Measurements from ENCODE around the gene SERPINI2. TPM values are rescaled to one million over a fixed set of nuclear protein-coding genes. Genes with fewer than 3 reads are reported as not detected.

Gene SERPINI2
- not detected for total RNA-seq
- 0 to 0.12 reads per million in 2 donors for total RNA-seq

- no peaks in the 10 kb centered on the region for H3K4me1 Mint-ChIP-seq
- no peaks in the 10 kb centered on the region for H3K27me3 Mint-ChIP-seq
- DNase-seq (no peak), ATAC-seq (no peak)
- no peak within 1 kb of the TSS for H3K4me3 Mint-ChIP-seq
- no peaks in the 10 kb centered on the region for H3K9me3 ChIP-seq (ENCODE audit: control insufficient read depth, low read length, poor library complexity, severe bottlenecking)
- H3K36me3 Mint-ChIP-seq (ENCODE audit: low read depth): no peaks in the 10 kb centered on the region
- H3K27ac Mint-ChIP-seq: no peak within 1 kb of the TSS
Measured at GRCh38 chr3:167473863-167474262, at the start of gene SERPINI2. TSS of gene SERPINI2 (minus strand) at chr3:167474042. CDS start at chr3:167471834, 2,208 bp downstream.

GRCh38 chr3:167521006-167521355, 47.1 kb upstream of the SERPINI2 start:
- ATAC-seq (no peak), DNase-seq (no peak)
- H3K27ac Mint-ChIP-seq: no peak overlapping the region
- H3K27me3 Mint-ChIP-seq: no peaks in the 10 kb centered on the region
- no peak overlapping the region for H3K4me3 Mint-ChIP-seq
- no peaks in the 10 kb centered on the region for H3K4me1 Mint-ChIP-seq
- no peaks in the 10 kb centered on the region for H3K36me3 Mint-ChIP-seq (ENCODE audit: low read depth)
- no peaks in the 10 kb centered on the region for H3K9me3 ChIP-seq (ENCODE audit: control insufficient read depth, low read length, poor library complexity, severe bottlenecking)

- no peaks in the 10 kb centered on the region for H3K9me3 ChIP-seq (ENCODE audit: control insufficient read depth, low read length, poor library complexity, severe bottlenecking)
- Mint-ChIP-seq H3K4me1 (no peaks in the 10 kb centered on the region), H3K27me3 (no peaks in the 10 kb centered on the region), H3K27ac (no peak overlapping the region), H3K4me3 (no peak overlapping the region), H3K36me3 (ENCODE audit: low read depth) (no peaks in the 10 kb centered on the region)
- ATAC-seq (no peak), DNase-seq (no peak)
Measured at GRCh38 chr3:167520266-167521005, 46.6 kb upstream of the SERPINI2 start.

- DNase-seq: no peak
- no peaks in the 10 kb centered on the region for H3K9me3 ChIP-seq (ENCODE audit: control insufficient read depth, low read length, poor library complexity, severe bottlenecking)
- H3K4me1 Mint-ChIP-seq: no peaks in the 10 kb centered on the region
- no peak overlapping the region for H3K27ac Mint-ChIP-seq
- ATAC-seq: no peak
- H3K4me3 Mint-ChIP-seq: no peak overlapping the region
- no peaks in the 10 kb centered on the region for H3K27me3 Mint-ChIP-seq
- H3K36me3 Mint-ChIP-seq (ENCODE audit: low read depth): no peaks in the 10 kb centered on the region
Measured at GRCh38 chr3:167507954-167508353, 34.1 kb upstream of the SERPINI2 start.

- H3K27me3 Mint-ChIP-seq: no peaks in the 10 kb centered on the region
- no peak overlapping the region for H3K4me3 Mint-ChIP-seq
- H3K27ac Mint-ChIP-seq: no peak overlapping the region
- H3K36me3 Mint-ChIP-seq (ENCODE audit: low read depth): no peaks in the 10 kb centered on the region
- ATAC-seq (no peak), DNase-seq (no peak)
- no peaks in the 10 kb centered on the region for H3K4me1 Mint-ChIP-seq
- no peaks in the 10 kb centered on the region for H3K9me3 ChIP-seq (ENCODE audit: control insufficient read depth, low read length, poor library complexity, severe bottlenecking)
Measured at GRCh38 chr3:167502401-167502800, 28.6 kb upstream of the SERPINI2 start.

GRCh38 chr3:167501941-167502340, 28.1 kb upstream of the SERPINI2 start:
- no peaks in the 10 kb centered on the region for H3K4me1 Mint-ChIP-seq
- no peak for ATAC-seq
- no peak overlapping the region for H3K27ac Mint-ChIP-seq
- no peaks in the 10 kb centered on the region for H3K36me3 Mint-ChIP-seq (ENCODE audit: low read depth)
- no peaks in the 10 kb centered on the region for H3K9me3 ChIP-seq (ENCODE audit: control insufficient read depth, low read length, poor library complexity, severe bottlenecking)
- no peak for DNase-seq
- no peak overlapping the region for H3K4me3 Mint-ChIP-seq
- no peaks in the 10 kb centered on the region for H3K27me3 Mint-ChIP-seq

GRCh38 chr3:167497903-167498302, 24.1 kb upstream of the SERPINI2 start:
- no peak overlapping the region for H3K27ac Mint-ChIP-seq
- H3K4me3 Mint-ChIP-seq: no peak overlapping the region
- H3K36me3 Mint-ChIP-seq (ENCODE audit: low read depth): no peaks in the 10 kb centered on the region
- no peaks in the 10 kb centered on the region for H3K9me3 ChIP-seq (ENCODE audit: control insufficient read depth, low read length, poor library complexity, severe bottlenecking)
- DNase-seq: no peak
- peaks cover 7% of the 10 kb centered on the region for H3K27me3 Mint-ChIP-seq
- ATAC-seq: no peak
- H3K4me1 Mint-ChIP-seq: no peaks in the 10 kb centered on the region

GRCh38 chr3:167493244-167493643, 19.4 kb upstream of the SERPINI2 start:
- Mint-ChIP-seq H3K27me3 (peaks cover 7% of the 10 kb centered on the region), H3K36me3 (ENCODE audit: low read depth) (no peaks in the 10 kb centered on the region), H3K27ac (no peak overlapping the region), H3K4me3 (no peak overlapping the region), H3K4me1 (no peaks in the 10 kb centered on the region)
- H3K9me3 ChIP-seq (ENCODE audit: control insufficient read depth, low read length, poor library complexity, severe bottlenecking): no peaks in the 10 kb centered on the region
- no peak for DNase-seq
- ATAC-seq: no peak

- Mint-ChIP-seq H3K36me3 (ENCODE audit: low read depth) (no peaks in the 10 kb centered on the region), H3K4me1 (no peaks in the 10 kb centered on the region), H3K27ac (no peak overlapping the region), H3K4me3 (no peak overlapping the region), H3K27me3 (peaks cover 4% of the 10 kb centered on the region)
- no peaks in the 10 kb centered on the region for H3K9me3 ChIP-seq (ENCODE audit: control insufficient read depth, low read length, poor library complexity, severe bottlenecking)
- ATAC-seq (no peak), DNase-seq (no peak)
Measured at GRCh38 chr3:167491621-167492020, 17.8 kb upstream of the SERPINI2 start.

- DNase-seq (no peak), ATAC-seq (no peak)
- no peaks in the 10 kb centered on the region for H3K4me1 Mint-ChIP-seq
- no peaks in the 10 kb centered on the region for H3K27me3 Mint-ChIP-seq
- no peaks in the 10 kb centered on the region for H3K9me3 ChIP-seq (ENCODE audit: control insufficient read depth, low read length, poor library complexity, severe bottlenecking)
- no peaks in the 10 kb centered on the region for H3K36me3 Mint-ChIP-seq (ENCODE audit: low read depth)
- no peak overlapping the region for H3K27ac Mint-ChIP-seq
- H3K4me3 Mint-ChIP-seq: no peak overlapping the region
Measured at GRCh38 chr3:167489571-167489970, 15.7 kb upstream of the SERPINI2 start.

- no peaks in the 10 kb centered on the region for H3K27me3 Mint-ChIP-seq
- H3K27ac Mint-ChIP-seq: no peak overlapping the region
- H3K4me1 Mint-ChIP-seq: no peaks in the 10 kb centered on the region
- ATAC-seq: no peak
- no peak overlapping the region for H3K4me3 Mint-ChIP-seq
- H3K36me3 Mint-ChIP-seq (ENCODE audit: low read depth): no peaks in the 10 kb centered on the region
- DNase-seq: no peak
- no peaks in the 10 kb centered on the region for H3K9me3 ChIP-seq (ENCODE audit: control insufficient read depth, low read length, poor library complexity, severe bottlenecking)
Measured at GRCh38 chr3:167487556-167487955, 13.7 kb upstream of the SERPINI2 start.

- Mint-ChIP-seq H3K4me3 (no peak overlapping the region), H3K27me3 (no peaks in the 10 kb centered on the region), H3K36me3 (ENCODE audit: low read depth) (no peaks in the 10 kb centered on the region), H3K4me1 (no peaks in the 10 kb centered on the region), H3K27ac (no peak overlapping the region)
- DNase-seq (no peak), ATAC-seq (no peak)
- no peaks in the 10 kb centered on the region for H3K9me3 ChIP-seq (ENCODE audit: control insufficient read depth, low read length, poor library complexity, severe bottlenecking)
Measured at GRCh38 chr3:167484551-167484950, 10.7 kb upstream of the SERPINI2 start.

- ATAC-seq: no peak
Measured at GRCh38 chr3:167483708-167484475, 10.1 kb upstream of the SERPINI2 start.

GRCh38 chr3:167481164-167481563, 7.3 kb upstream of the SERPINI2 start:
- ATAC-seq: no peak
- no peaks in the 10 kb centered on the region for H3K36me3 Mint-ChIP-seq (ENCODE audit: low read depth)
- H3K4me3 Mint-ChIP-seq: no peak overlapping the region
- no peaks in the 10 kb centered on the region for H3K4me1 Mint-ChIP-seq
- no peaks in the 10 kb centered on the region for H3K9me3 ChIP-seq (ENCODE audit: control insufficient read depth, low read length, poor library complexity, severe bottlenecking)
- no peak for DNase-seq
- no peak overlapping the region for H3K27ac Mint-ChIP-seq
- H3K27me3 Mint-ChIP-seq: no peaks in the 10 kb centered on the region

More at GRCh38 chr3:167483708-167484475, 10.1 kb upstream of the SERPINI2 start:
- no peaks in the 10 kb centered on the region for H3K36me3 Mint-ChIP-seq (ENCODE audit: low read depth)
- H3K9me3 ChIP-seq (ENCODE audit: control insufficient read depth, low read length, poor library complexity, severe bottlenecking): no peaks in the 10 kb centered on the region
- H3K4me3 Mint-ChIP-seq: no peak overlapping the region
- DNase-seq: no peak
- no peak overlapping the region for H3K27ac Mint-ChIP-seq
- H3K4me1 Mint-ChIP-seq: no peaks in the 10 kb centered on the region
- H3K27me3 Mint-ChIP-seq: no peaks in the 10 kb centered on the region
